ENCODE measurements around the gene PKM. TPM values are rescaled to one million over a fixed set of nuclear protein-coding genes. Genes with fewer than 3 reads are reported as not detected.
A peak's percentile ranks its signal among the peaks of the same experiment; 100 is the strongest.

Gene PKM
- total and polyA plus RNA-seq, 9 of the 15 experiments (the other 6 are each of a cell fraction or from before 2014, with no cell fraction given): 140 to 825 (median 383) TPM

- TF ChIP-seq WHSC1 (IDR thresholded peaks at IDR 0.05; ENCODE audit: low read length): no peak
- no peak for TF ChIP-seq HOXB6 (CRISPR knock-in tag; IDR thresholded peaks at IDR 0.05; ENCODE audit: borderline replicate concordance)
- TF ChIP-seq RAD51 (IDR thresholded peaks at IDR 0.05; ENCODE audit: borderline replicate concordance, low read depth): no peak
- TF ChIP-seq CBX3 (IDR thresholded peaks at IDR 0.05; ENCODE audit: borderline replicate concordance in 1 of 2, low read length in 2 of 2): no peak
- TF ChIP-seq EHMT2 (IDR thresholded peaks at IDR 0.05): no peak
- no peak for TF ChIP-seq POLR2AphosphoS2 (IDR thresholded peaks at IDR 0.05; ENCODE audit: low read length)
- TF ChIP-seq MBD2 (IDR thresholded peaks at IDR 0.05; ENCODE audit: borderline replicate concordance, low read depth): no peak
- no peak for TF ChIP-seq PHF8 (IDR thresholded peaks at IDR 0.05; ENCODE audit: borderline replicate concordance, low read length)
These were observed 61.6 kb downstream of the PKM start (continued) for GRCh38 chr15:72169236-72169920.

GRCh38 chr15:72168808-72169190 lies 62.2 kb downstream of the PKM start:
- H3K36me3 ChIP-seq (ENCODE audit: control insufficient read depth, insufficient read depth, low read length): no peaks in the 10 kb centered on the region
- H3K79me2 ChIP-seq (ENCODE audit: control insufficient read depth, insufficient read depth, low read length): no peaks in the 10 kb centered on the region
- peaks cover 8 to 12% of the 10 kb centered on the region in 2 experiments; a peak in 4 of 5 replicates for H3K4me1 ChIP-seq (replicated peaks in 1 of 2; ENCODE audit: control insufficient read depth in 2 of 2, insufficient read depth in 2 of 2, low read length in 2 of 2)
- DNase-seq (ENCODE audit: extremely low read depth in 1 of 4, low spot score in 3 of 4): peak in 1 of 4 experiments; percentile 5
- TF ChIP-seq NFIC (IDR thresholded peaks at IDR 0.05) (peak; percentile 41; the same call in 1 of the 2 replicates), PRDM10 (IDR thresholded peaks at IDR 0.05; ENCODE audit: partially characterized antibody) (no peak)
- no peak for FAIRE-seq
- H3K4me2 ChIP-seq (ENCODE audit: insufficient read depth, low read length): peak overlapping the region; percentile 33; the same call in 1 of the 2 replicates
- no peak overlapping the region for H2AFZ ChIP-seq (ENCODE audit: low read depth, low read length)
- ChIA-PET CTCF (ENCODE audit: low intra/inter-chr PET ratio) (no interaction called here), POLR2A (interaction anchor here (1.3 to 1.5 kb wide), 2 partner anchors 9 to 11 kb away, joined by 4 to 6 read pairs; no protein-coding TSS in a partner anchor)
- 0% methylated on average over 4 of the region's 4 CpGs for WGBS (ENCODE audit: insufficient coverage, low coverage, missing lambda C conversion rate)
- intact Hi-C loops (cut with micrococcal nuclease) (no loop called here), in situ Hi-C loops (cut with MboI) (no loop called here)
- no peaks in the 10 kb centered on the region for H3K9me1 ChIP-seq (ENCODE audit: control insufficient read depth, insufficient read depth, low read length)
- H3K4me3 ChIP-seq: no peak overlapping the region
- H3K27ac ChIP-seq (ENCODE audit: extremely low read depth, low read depth, low read length): no peak overlapping the region
- H3K9ac ChIP-seq (ENCODE audit: insufficient read depth in 1 of 2, low read depth in 2 of 2, low read length in 2 of 2): no peak overlapping the region
- ATAC-seq: no peak
- H4K20me1 ChIP-seq (replicated peaks; ENCODE audit: control insufficient read depth, insufficient read depth, low read length): peaks cover 8% of the 10 kb centered on the region; the same call in 1 of the 2 replicates
- no TSS peak for BruUV-seq (replicated peaks)
- H3K27me3 ChIP-seq (ENCODE audit: control insufficient read depth in 2 of 2, insufficient read depth in 2 of 2, low read length in 2 of 2): peaks cover 5 to 59% of the 10 kb centered on the region in 2 experiments
- H3K9me3 ChIP-seq (replicated peaks; ENCODE audit: control insufficient read depth, insufficient read depth, low read depth, low read length): no peaks in the 10 kb centered on the region
